Esophagus (tissue), 2 donors: ENCODE measurements around the gene CEP72. TPM values are rescaled to one million over a fixed set of nuclear protein-coding genes. Genes with fewer than 3 reads are reported as not detected.
"Not testable (repeated sequence)": the region's sequence is repeated elsewhere in the genome, so short reads cannot be mapped to it uniquely, and the experiment has no call there.

Experiments
- H3K27ac ChIP-seq, 2 donors: one replicate each; pipeline ENCODE4 v1.5.1; 2013; ENCODE audit warnings: low read depth in 2 of 2, mild to moderate bottlenecking in 2 of 2, inconsistent platforms in 1 of 2, low read length in 1 of 2, moderate library complexity in 1 of 2
- H3K27me3 ChIP-seq, 2 donors: one replicate each; pipeline ENCODE4 v1.6.1; 2013; ENCODE audit warnings: low read length in 2 of 2, control low read depth in 1 of 2, mild to moderate bottlenecking in 1 of 2; ENCODE audit not compliant: insufficient read depth in 2 of 2, control insufficient read depth in 1 of 2
- H3K36me3 ChIP-seq, 2 donors: one replicate each; pipeline ENCODE4 v1.6.1; 2013; ENCODE audit warnings: low read length in 1 of 2; ENCODE audit not compliant: control insufficient read depth in 2 of 2, insufficient read depth in 2 of 2
- H3K4me1 ChIP-seq, 2 donors: one replicate each; pipeline ENCODE4 v1.6.1; 2013; ENCODE audit warnings: low read length in 1 of 2; ENCODE audit not compliant: control insufficient read depth in 2 of 2, insufficient read depth in 2 of 2
- H3K4me3 ChIP-seq, 2 donors: one replicate each; pipeline ENCODE4 v1.5.1; 2013; ENCODE audit warnings: low read length in 2 of 2, mild to moderate bottlenecking in 2 of 2, low read depth in 1 of 2, moderate library complexity in 1 of 2
- H3K9me3 ChIP-seq, 2 donors: one replicate each; pipeline ENCODE4 v1.6.1; 2013; ENCODE audit warnings: mild to moderate bottlenecking in 2 of 2, low read depth in 1 of 2, low read length in 1 of 2, moderate library complexity in 1 of 2; ENCODE audit not compliant: control insufficient read depth in 2 of 2, insufficient read depth in 1 of 2
- WGBS, 2 donors: extraction: QIAGEN DNeasy Blood & Tissue Kit; methylation state at CpG; one replicate each; pipeline ENCODE4 v1.1.7; 2013; 5-methylcytosine and 5-hydroxymethylcytosine counted together
- polyA plus RNA-seq, 2 donors: library from polyadenylated mRNA; stranded (reverse); fragments of 200-250 nt; gene quantifications; one replicate each; pipeline ENCODE4 v1.2.3, GENCODE V29; 2013
- donor health status: healthy with polysubstance abuse.
- donor health status: Bipolar disorder and iron deficiency.

The CEP72 gene
- polyA plus RNA-seq, 2 donors = 3.1 to 7.0 TPM

DNA sequence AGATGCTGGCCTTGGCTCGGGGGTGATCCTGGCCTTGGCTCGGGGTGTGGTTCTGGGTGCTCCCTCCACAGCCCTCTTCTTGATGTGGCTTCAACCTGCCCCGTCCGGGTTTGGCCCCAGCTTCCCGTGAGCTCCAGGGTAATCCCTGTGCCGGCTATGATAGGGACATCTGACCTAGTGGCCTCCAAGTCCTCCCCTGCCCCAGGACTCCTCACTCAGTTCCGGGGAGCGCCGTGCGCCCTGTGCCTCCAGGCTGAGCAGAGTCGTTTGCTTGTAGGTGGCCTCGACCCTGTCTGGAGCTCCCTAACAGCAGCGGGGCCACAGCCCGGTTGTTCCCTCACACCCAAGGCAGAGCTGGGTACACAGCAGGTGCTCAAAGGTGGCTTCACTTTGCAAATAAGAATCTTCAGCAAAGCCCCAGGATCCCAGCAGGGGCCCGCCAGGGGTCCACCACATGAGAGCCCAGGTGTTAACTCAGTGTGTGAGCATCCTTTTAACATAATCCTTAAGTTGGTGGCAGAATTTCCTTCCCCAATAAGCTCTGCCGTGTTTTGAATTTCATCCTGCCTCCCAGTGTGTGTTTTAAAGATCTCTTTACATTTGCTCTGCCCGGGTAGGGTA, 32.3 kb upstream of the CEP72 start:
- H3K9me3 ChIP-seq = peaks cover 4% of the 10 kb centered on the region in 2 donors
- H3K27ac ChIP-seq = no peak overlapping the region
- no peaks in the 10 kb centered on the region for H3K4me1 ChIP-seq
- no peaks in the 10 kb centered on the region for H3K36me3 ChIP-seq
- peaks cover 3 to 8% of the 10 kb centered on the region in 2 donors for H3K27me3 ChIP-seq
- no peak overlapping the region for H3K4me3 ChIP-seq
- WGBS, 2 donors = 46 to 58% methylated on average over 17 of the region's 17 CpGs

DNA sequence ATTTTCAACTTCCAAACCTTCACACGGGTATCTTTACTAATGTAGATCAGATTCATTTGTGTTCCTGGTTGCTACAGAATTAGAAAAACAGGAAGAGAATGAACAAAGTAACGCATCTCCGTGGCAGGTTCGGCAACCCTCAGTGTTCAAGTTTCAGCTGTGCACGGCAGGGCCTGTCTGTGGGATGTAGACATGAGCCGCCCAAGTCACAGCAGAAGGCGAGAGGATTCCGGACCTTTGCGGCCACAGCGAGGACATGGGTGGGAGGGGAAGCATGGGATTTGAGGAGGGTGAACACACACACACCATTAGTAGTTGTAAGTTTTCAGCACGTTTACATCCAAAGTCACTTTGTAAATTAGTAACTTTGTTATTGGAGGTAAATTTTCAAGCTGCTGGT, 31.7 kb upstream of the CEP72 start:
- Histone ChIP-seq H3K4me1 (no peaks in the 10 kb centered on the region), H3K4me3 (no peak overlapping the region), H3K27me3 (peaks cover 3 to 8% of the 10 kb centered on the region in 2 donors), H3K27ac (no peak overlapping the region), H3K9me3 (peaks cover 3 to 4% of the 10 kb centered on the region in 2 donors), H3K36me3 (no peaks in the 10 kb centered on the region)
- 57 to 59% methylated on average over 11 of the region's 11 CpGs for WGBS, 2 donors

DNA sequence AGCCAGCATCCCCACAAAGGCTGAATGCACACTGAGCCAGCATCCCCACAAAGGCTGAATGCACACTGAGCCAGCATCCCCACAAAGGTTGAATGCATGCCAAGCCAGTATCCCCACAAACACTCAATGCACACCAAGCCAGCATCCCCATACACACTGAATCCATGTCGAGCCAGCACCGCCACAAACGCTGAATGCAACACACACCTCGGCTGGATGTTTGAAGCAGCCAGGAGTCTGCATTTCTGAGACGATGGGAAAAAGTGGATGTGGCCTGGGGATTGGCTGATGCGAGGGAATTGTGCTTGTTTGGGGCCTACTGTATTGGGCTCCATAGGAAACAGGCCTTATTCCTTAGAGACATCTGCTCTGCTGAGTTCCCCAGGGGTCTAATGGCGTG, 30.9 kb upstream of the CEP72 start:
- no peak overlapping the region for H3K27ac ChIP-seq
- peaks cover 3 to 8% of the 10 kb centered on the region in 2 donors for H3K27me3 ChIP-seq
- no peaks in the 10 kb centered on the region for H3K4me1 ChIP-seq
- H3K36me3 ChIP-seq = no peaks in the 10 kb centered on the region
- 86 to 88% methylated on average over 7 of the region's 7 CpGs for WGBS, 2 donors
- H3K9me3 ChIP-seq = no peaks in the 10 kb centered on the region
- no peak overlapping the region for H3K4me3 ChIP-seq

DNA sequence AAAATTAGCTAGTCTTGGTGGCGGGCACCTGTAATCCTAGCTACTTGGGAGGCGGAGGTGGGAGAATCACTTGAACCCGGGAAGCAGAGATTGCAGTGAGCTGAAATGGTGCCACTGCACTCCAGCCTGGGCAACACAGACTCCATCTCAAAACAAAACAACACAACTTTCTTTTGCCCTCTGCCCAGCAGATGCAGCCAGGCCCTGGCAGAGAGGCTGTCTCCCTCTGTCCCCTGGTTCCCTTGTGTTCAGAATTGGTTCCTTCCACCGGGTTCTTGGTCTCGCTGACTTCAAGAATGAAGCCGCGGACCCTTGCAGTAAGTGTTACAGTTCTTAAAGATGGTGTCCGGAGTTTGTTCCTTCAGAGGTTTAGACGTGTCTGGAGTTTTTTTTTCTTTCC, 30.2 kb upstream of the CEP72 start:
- Histone ChIP-seq H3K4me3 (no peak overlapping the region), H3K9me3 (no peaks in the 10 kb centered on the region), H3K27ac (no peak overlapping the region), H3K4me1 (no peaks in the 10 kb centered on the region), H3K27me3 (peaks cover 3 to 9% of the 10 kb centered on the region in 2 donors), H3K36me3 (no peaks in the 10 kb centered on the region)
- 87 to 92% methylated on average over 9 of the region's 9 CpGs for WGBS, 2 donors

DNA sequence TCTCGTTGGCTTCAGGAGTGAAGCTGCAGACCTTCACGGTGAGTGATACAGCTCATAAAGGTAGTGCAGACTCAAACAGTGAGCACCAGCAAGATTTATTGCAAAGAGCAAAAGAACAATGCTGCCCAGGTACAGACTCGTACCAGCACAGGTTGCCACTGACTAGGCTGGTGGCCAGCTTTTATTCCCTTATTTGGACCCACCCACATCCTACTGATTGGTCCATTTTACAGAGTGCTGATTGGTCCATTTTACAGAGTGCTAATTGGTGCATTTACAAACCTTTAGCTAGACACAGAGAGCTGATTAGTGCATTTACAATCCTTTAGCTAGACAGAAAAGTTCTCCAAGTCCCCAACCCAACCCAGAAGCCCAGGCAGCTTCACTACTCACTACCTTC, 29.7 kb upstream of the CEP72 start:
- H3K36me3 ChIP-seq, H3K27ac ChIP-seq, H3K4me1 ChIP-seq, H3K9me3 ChIP-seq, H3K4me3 ChIP-seq: not testable (repeated sequence)
- H3K27me3 ChIP-seq = peaks cover 3 to 11% of the 10 kb centered on the region in 2 donors
- WGBS, 2 donors = 67 to 78% methylated on average over 3 of the region's 3 CpGs

DNA sequence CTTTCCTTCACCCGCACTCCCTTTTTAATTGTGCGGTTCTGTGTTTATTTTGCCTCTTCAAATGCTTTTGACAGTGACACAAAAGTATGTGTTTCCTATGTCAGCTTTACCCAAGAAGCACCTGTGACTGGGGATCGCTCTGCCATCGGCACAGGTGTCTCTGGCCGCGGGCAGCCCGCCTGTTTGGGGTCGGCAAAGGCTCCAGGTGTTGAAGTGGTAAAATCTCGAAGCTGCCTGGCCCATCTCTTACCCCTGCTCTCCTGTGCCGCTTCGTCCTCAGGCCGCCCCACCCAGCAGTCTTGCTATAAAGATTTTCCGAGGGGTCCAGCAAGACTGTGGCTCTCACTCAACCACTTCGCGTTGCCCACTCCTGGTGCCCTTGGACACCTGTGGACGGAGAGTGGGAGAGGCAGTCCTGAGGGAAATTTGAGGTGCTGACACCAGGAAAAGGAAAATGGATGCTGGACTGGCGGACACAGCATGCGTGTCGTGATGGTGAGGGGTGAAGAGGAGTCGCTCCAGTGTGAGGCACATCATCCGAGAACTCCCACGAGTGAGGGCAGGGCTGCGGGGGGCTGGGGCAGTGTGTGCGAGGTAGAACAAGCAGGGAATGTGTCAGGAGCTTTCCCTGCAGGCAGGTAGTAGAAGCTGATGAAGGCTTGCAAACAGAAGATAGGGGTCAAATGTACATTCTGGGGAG, 29.1 kb upstream of the CEP72 start:
- Histone ChIP-seq H3K4me1 (no peaks in the 10 kb centered on the region), H3K9me3 (no peaks in the 10 kb centered on the region), H3K27ac (no peak overlapping the region), H3K36me3 (no peaks in the 10 kb centered on the region), H3K27me3 (peaks cover 3 to 11% of the 10 kb centered on the region in 2 donors), H3K4me3 (no peak overlapping the region)
- WGBS, 2 donors = 86 to 91% methylated on average over 24 of the region's 24 CpGs

DNA sequence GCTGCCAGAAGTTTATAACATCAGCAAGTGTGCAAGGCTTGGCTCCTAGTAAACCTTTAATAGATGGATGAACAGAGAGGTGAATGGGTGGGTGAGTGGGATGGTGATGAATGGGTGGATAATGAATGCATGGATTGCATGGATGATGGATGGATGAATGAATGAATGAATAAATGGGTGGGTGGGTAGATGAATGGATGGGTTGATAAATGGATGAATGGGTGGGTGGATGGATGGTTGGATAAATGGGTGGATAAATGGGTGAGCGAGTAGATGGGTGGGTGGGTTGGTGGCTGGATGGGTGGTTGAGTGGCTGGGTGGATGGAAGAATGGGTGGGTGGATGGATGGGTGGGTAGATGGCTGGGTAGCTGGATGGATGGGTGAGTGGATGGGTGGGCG, 28.5 kb upstream of the CEP72 start:
- Histone ChIP-seq H3K27me3 (peaks cover 3 to 11% of the 10 kb centered on the region in 2 donors), H3K36me3 (no peaks in the 10 kb centered on the region), H3K4me1 (no peaks in the 10 kb centered on the region), H3K4me3 (no peak overlapping the region), H3K9me3 (no peaks in the 10 kb centered on the region), H3K27ac (no peak overlapping the region)
- WGBS, 2 donors = 56 to 79% methylated on average over 2 of the region's 2 CpGs

DNA sequence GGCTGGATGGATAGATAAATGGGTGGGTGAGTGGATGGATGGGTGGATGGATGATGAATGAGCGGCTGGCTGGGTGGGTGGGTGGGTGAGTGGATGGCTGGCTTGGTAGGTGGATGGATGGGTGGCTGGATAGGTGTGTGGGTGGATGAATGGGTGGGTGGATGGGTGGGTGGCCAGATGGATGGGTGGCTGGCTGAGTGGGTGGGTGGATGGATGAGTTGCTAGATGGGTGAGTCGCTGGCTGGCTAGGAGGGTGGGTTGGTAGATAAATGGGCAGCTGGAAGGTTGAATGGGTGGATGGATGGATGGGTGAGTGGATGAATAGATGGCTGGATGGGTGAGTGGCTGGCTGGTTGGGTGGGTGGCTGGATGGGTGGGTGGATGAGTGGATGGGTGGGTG, 27.9 kb upstream of the CEP72 start:
- H3K27me3 ChIP-seq = peaks cover 3 to 9% of the 10 kb centered on the region in 2 donors
- no peaks in the 10 kb centered on the region for H3K36me3 ChIP-seq
- no peak overlapping the region for H3K4me3 ChIP-seq
- H3K4me1 ChIP-seq = no peaks in the 10 kb centered on the region
- WGBS, 2 donors = 86 to 95% methylated on average over 2 of the region's 2 CpGs
- no peak overlapping the region for H3K27ac ChIP-seq
- no peaks in the 10 kb centered on the region for H3K9me3 ChIP-seq

DNA sequence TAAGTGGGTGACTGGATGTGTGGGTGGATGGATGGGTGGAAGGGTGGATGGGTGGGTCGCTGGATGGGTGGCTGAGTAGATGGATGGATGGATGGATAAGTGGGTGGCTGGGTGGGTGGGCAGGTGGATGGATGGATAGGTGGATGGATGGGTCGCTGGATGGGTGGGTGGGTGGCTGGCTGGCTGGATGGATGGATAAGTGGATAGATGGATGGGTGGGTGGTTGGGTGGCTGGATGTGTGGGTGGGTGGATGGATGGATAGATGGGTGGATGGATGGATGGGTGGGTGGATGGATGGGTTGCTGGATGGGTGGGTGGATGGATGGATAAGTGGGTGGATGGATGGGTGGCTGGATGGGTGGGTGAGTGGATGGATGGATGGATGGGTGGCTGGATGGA, 27.3 kb upstream of the CEP72 start:
- whole genome bisulfite sequencing, 2 donors = 78 to 87% methylated on average over 2 of the region's 2 CpGs
- H3K27ac ChIP-seq = no peak overlapping the region
- no peaks in the 10 kb centered on the region for H3K4me1 ChIP-seq
- no peak overlapping the region for H3K4me3 ChIP-seq
- H3K27me3 ChIP-seq = peaks cover 3% of the 10 kb centered on the region in 2 donors
- no peaks in the 10 kb centered on the region for H3K36me3 ChIP-seq
- no peaks in the 10 kb centered on the region for H3K9me3 ChIP-seq

DNA sequence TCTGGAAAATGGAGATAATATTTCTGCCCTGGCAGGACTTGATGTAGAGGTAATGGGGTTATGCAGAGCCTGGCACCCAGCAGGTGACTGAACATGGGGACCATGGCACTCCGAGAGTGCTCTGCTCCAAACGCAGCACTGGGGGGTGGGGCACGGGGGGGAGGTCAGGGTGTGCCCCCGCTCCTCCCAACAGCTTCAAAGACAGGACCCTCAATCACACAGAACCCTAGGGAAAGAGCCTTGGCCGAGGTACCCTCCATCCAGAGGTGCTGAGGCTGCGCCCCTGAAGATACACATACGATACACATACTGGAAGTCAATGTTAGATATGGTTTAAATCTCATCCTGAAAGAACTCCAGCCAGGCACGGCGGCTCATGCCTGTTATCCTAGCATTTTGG, 26.6 kb upstream of the CEP72 start:
- Histone ChIP-seq H3K27me3 (peaks cover 2 to 3% of the 10 kb centered on the region in 2 donors), H3K4me3 (no peak overlapping the region), H3K4me1 (no peaks in the 10 kb centered on the region), H3K9me3 (no peaks in the 10 kb centered on the region), H3K36me3 (no peaks in the 10 kb centered on the region), H3K27ac (no peak overlapping the region)
- WGBS, 2 donors = 78 to 79% methylated on average over 9 of the region's 9 CpGs
